T47D (cell line): ENCODE results near the gene TNS1.

Source experiments
- DNase-seq, 2 experiments: peaks; one replicate each; pipeline versions ENCODE4 v3.0.0 to v3.0.0-alpha.2; 2011 to 2012; ENCODE audit warnings: low read depth in 1 of 2, low spot score in 1 of 2
- JUND ChIP-seq: IDR thresholded peaks from 2 replicates; pipeline ENCODE4 v1.6.1; 2012; ENCODE audit warnings: low read depth
- in situ Hi-C: cut with HindIII; loops from 2 replicates; pipeline ENCODE4 v1.10.0; 2016; ENCODE audit warnings: low sequenced_read_pairs, low pct_unique_long_range_greater_than_20kb

The TNS1 gene

DNA sequence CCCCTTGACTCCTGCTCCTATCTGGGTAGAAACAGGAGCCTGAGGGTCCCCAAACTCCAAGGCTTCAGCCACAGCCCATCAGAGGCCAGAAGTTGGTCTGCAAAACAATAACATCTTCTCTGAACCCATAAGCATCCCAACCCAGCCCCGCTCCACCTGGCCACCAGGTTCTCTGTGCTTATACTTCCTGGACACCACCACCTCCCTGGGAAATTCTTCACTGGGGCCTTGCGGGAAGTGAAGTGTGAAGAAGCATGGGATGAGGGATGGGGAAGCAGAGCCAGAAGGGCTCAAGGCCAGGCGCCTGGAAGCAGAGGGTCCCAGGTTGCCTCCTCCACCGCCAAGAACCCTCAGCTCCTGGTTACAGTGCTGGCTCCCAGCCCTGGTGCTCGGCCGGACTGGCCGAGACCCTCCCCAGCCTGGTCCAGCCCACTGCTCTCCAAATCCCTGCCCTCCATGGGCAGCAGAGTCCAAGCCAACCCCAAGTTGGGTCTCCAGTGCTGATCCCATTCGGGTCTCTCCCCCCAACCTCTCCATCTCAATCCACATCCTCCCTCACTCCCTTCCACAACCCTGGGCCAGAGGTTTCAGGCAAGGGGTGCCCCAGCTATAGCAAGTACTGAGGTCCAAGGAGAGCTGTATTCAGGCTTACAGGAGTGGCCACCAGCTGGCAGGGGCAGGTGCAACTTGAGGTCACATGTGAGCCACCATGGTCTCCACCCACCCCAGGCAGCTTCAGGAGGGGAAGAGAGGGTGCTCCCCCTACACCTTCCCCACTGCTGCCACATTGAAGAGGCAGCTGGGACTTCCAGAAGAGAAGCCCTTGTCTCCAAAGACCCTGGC lies 60.7 kb downstream of the TNS1 start:
- DNase-seq, result no peak
- in situ Hi-C loops, result no loop called here
- TF ChIP-seq JUND, result no peak

DNA sequence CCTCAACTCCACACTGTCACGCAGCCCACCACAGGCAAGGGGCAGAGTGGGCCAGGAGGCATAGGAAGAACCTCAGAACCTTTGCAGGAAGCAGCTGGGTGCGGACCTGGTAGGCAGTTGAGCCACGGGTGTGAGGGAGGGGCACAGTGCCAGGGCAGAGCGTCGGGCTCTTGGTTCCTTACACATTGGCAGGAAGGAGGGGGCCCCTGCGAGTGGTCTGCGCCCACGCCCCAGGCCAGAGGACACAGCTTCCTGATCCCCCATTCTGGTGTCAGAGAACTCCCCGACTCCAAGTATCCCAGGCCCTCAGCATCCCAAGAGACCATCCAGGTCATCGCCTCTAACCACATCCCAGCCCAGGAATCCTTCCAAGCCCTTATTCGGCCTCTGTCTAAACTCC lies 61.5 kb downstream of the TNS1 start:
- TF ChIP-seq JUND, result no peak
- in situ Hi-C loops, result no loop called here
- DNase-seq, result no peak

DNA sequence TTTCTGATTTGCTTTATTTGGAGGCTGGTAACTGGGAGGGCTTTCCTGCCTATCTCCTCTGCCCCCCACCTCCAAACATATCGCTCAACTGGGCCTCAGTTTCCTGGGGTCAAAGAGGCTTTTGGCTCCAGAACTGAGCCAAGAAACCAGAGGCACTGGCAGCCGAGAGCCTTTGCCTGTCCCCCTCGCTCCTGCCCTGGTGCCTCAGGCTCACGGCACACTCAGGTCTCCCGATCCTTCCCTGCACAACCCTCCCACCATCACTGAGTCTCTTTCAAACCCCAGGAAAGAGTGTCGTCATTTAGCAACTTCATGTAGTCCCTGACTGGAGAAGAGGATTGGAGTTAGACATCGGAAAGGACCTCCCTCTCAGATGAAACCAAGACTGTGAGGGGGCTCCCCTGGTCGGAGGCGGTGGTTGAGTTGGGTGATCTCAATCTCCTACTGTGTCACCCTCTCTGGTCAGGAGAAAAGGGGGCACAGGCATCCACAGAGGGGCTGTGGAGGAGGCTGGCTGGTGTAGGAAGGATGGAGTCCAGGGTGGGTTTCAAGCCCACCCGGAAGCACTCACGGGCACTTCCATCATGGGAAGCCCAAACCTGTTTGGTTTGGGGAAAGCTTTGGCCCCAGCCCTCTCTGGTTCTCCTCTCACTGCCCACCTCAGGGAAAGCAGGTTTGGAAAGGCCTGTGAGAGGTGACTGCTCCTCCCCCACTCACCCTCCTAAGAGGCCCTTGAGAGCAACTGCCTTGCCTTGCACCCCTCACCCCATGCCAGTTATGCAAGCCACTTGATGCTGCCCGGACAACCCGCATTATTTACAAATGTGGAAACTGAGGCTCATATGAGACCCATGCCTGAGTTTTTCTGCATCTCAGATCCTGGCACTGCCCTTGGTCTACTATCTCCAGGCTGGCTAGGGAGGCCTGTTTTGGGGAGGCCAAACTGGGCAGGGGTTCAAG lies 62.3 kb downstream of the TNS1 start:
- DNase-seq, result no peak
- in situ Hi-C loops, result no loop called here
- TF ChIP-seq JUND, result no peak

DNA sequence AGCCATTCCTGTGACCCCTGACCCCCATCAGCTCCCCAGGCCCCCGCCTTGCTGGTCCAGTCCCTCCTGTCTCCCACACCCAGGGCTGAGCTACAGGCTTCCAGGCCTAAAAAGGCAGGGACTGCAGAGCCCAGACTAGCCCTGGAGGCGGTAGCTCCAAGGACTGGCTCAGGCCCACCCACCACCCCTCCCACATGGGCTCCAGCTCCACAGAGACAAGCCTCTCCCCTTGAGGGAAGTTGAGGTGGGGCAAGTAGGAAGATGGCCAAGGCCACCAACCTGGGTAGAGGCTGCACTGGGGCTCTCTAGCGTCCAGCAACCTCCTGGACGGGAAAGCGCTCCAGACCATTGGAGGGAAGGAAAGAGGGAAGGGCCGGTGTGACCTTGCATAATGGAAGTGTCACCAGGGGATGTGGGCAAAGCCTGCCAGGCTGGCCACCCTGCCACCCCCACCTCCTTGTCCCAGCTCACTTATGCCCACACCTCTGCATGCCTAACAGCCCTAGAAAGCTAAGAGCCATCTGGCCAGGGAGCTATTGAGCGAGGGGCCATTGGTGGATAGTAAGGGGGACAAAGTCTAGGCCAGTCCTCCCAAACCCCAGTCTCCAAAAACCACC lies 63.1 kb downstream of the TNS1 start:
- TF ChIP-seq JUND, result no peak
- in situ Hi-C loops, result no loop called here
- DNase-seq, result no peak

DNA sequence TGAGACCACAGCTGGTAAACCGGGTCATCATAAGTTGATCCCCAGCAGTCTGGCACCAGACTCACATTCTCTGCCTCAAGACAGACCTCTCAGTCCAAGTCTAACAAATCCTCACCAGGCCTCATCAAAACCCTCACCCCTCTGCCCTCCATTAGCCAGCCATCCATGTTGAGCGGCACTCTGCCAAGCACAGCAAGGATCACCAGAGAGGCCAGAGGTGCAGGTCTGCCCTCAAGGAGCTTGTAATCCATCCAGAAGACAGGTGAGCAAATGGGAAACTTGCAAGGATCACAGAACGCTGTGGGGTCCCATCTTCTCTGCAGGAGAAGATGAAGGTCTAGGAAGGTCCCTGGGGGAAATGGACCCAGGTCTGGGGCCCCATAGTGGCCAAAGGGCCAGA lies 63.6 kb downstream of the TNS1 start:
- TF ChIP-seq JUND, result no peak
- in situ Hi-C loops, result no loop called here
- DNase-seq, result no peak

DNA sequence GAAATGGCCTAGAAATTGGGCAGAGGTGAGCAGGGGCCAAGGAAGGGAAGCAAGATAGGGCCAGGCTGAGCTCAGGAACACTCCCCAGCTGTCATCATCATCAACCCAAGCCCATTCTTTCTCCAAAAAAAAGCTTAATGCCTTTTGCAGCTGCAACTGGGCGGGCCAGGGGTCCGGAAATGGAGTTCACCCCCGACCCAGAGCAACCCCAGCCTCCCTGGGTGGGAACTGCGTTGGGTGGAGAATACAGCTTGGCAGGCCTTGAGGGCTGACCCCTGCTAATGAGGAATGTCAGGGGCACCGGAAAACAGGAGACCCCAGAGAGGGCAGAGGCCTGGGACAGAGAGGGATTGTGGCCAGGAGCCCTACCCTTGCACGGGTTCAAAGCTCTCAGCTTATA lies 64.8 kb downstream of the TNS1 start:
- in situ Hi-C loops, result no loop called here

DNA sequence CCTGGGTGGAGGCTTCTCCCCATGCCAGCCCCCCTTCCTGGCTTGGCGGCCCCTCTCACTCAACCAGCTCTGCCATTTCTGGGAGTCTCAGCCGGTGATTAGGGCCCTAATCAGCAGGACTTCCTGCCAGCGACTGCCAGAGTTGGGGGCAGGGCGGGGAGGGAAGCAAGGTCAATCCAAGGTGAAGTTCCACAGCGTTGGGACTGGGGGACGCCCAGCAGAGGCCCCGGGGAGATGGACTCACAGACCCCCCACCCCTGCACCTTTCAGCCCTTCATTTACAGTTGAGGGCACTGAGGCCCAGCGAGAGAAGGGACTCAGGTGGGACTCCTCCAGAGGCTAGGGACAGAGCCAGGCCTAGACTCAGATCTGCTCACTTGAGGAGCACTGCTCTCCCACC lies 65.3 kb downstream of the TNS1 start:
- no peak for DNase-seq
- no peak for TF ChIP-seq JUND
- in situ Hi-C loops, result no loop called here

More for the DNA sequence above, 64.8 kb downstream of the TNS1 start:
- DNase-seq, result no peak
- TF ChIP-seq JUND, result no peak

DNA sequence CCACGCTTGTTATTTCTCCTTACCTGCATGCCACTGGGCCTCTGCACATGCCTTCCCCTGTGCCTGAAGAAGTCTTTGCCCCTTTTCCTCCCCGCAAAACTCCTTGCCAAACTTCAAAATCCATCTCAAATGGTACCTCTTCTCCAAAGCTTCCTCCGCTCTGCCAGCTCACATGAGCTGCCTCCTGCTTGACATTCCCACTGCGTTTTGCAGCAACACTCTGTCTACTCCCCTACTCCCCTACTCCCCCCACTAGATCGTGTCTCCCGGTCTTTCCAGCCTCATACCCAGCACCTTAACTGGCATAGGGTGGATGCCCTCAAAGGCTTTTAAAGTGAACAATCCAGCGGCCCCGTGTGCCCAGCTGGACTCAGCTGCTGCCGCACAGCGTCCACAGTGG lies 65.8 kb downstream of the TNS1 start:
- no peak for TF ChIP-seq JUND
- in situ Hi-C loops, result no loop called here
- no peak for DNase-seq

DNA sequence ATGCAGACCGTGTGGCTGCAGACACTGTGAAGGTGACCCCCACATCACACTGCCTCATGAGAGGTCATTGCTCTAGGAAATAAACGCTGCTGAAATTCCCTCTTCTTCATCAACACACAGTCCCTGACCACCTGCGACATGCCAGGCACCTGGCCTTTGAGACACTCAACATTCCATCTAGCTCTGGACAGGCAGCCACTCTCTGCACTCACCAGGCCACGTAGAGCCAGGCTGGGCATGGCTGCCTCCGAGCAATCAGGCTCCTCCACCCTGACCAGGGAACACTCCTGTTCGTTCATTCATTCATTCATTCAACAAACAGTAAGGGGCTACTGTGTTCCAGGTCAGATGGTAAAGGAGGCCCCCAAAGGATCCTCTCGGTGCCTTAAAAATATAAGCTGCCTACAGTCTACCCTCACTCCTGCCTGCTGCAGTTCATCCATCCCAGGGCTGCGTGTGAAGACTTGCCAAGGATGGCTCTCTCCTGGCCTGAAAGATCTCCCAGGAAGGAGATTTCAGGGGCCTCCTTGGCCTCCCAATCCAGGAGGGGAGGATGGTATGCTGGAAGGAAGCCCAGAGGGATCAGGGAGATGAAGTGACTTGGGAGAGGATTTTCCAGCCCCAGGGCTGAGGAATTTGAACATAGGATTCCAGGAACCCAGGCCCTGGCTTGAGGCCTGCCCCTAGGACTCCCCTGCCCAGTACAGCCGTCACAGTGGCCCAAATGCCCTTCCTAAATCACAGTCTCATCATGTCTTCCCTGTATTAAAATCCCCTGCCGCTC lies 66.7 kb downstream of the TNS1 start:
- in situ Hi-C loops, result no loop called here
- no peak for DNase-seq

DNA sequence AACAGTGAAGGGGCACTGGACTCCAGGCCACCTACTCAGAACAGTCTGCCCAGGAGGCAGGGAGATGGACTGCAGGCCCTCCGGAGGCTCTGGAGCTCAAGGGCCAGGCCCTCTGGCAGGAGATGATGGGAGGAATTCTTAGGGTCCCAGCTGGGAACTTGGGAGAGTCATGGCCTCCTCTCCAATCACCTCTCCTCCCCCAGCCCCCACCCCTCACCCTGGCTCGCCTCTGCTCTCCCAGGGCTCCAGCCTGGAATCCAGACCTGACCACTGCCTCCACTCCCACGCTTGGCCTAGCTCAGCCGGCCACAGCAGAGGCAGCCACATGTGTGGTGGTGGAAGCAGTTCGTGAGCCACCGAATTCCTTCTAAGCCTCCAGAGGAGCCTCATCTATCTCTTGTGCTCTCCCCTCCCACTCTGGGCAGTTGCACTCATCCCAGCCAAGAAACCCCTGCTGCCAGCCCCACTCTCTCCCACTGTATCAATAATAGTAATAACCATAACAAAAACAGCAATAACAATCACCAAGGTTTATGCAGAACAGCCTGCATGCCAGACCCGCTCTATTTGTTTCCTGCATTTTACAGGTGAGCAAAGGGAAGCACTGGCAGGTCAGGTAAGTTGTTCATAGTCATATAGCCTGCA lies 67.4 kb downstream of the TNS1 start:
- no peak for DNase-seq
- in situ Hi-C loops, result no loop called here

More for the DNA sequence above, 66.7 kb downstream of the TNS1 start:
- TF ChIP-seq JUND, result no peak

DNA sequence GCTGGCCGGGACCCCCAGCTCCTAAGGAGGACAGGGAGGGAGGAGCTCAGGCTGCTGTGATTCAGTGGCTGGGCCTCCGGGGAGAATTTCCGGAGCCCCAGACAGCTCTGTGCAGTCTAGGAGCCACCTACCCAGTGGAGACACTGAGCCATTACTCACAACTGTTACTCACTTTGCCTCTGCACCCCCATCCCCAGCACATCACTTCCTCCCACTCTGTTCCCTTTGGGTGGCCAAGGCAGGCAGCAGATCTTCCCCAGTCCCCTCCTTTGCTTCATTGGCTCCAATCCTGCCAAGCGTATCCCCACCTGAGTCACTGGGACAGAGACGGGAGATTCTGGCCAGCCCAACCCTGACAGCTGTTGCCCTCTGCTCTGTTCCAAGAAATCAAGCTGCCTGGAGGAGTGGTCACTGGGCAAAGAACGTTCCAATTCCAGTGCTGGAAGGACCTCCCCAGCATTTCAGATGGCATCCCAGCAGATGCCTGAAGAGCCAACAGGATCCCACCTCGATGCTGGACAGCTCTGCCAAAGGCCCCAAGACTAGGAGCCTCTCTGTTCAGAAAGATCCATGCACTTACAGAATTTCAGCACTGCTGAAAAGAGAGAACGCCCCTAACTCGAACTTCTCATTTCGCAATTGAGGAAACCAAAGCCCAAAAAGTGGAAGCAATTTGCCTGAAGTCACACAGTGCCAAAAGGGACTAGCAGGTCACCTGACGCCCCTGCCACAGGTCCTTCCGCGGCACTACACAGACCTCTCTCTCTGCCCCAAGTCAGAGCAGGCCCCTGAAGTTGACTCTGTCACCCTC lies 68.3 kb downstream of the TNS1 start:
- DNase-seq, result no peak
- in situ Hi-C loops, result no loop called here
- no peak for TF ChIP-seq JUND

More for the DNA sequence above, 67.4 kb downstream of the TNS1 start:
- TF ChIP-seq JUND, result no peak
